Measurements from ENCODE around the gene ISCU. TPM values are rescaled to one million over a fixed set of nuclear protein-coding genes. Genes with fewer than 3 reads are reported as not detected.
A peak's percentile ranks its signal among the peaks of the same experiment; 100 is the strongest.

The ISCU gene
- polyA plus RNA-seq, 1 of the 3 experiments (the other 2 are of a cell fraction), result 165 TPM

DNA sequence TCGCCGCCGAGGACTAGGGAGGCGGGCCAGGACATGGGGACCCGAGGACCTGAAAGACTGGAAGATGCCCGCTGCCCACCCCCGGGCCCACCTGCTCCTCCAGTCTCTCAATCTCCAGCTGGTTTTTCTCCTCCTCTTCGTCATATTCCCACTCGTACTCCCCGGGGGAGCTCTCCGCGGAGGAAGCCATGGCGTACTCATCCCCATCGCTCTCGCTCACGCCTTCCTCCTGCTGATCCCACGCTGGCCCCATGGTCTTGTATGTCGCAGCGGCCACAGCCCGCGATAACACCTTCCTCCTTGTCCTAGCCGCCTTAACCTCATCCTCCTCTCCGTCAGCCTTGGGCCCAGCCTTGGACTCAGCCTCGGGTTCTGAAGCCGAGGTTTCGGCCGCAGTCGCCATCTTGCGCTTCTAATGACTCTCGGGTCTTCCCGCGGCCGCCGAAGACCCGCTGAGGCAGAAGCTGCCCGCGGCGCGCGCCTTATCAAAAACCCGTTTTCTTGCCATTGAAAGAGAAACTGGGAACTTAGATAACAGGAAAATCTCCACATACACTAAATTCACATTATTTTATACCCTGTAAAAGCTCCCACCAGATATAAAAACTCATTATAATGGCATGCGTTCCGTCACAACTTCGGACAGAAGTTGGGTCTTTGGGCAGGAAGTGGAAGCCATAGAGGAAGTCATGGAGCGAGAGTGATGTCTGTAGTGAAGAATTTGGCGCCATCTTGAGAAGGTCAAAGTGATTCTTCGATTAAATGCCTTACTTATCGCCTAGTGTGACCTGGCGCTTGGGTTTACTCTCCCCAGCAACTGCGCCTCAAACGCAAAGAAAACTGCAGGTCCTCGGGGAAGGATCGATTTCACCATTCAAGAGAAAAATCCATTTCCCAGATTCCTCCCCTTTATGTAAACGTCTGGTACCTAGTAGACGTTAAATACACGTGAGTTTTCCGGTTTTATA lies 1.4 kb upstream of the ISCU start, which contains the start of gene SART3 (continued):
- TF ChIP-seq EZH2phosphoT487 (IDR thresholded peaks at IDR 0.05; ENCODE audit: borderline replicate concordance, low read depth) (no peak), RXRA (IDR thresholded peaks at IDR 0.05; ENCODE audit: borderline replicate concordance, low read depth) (no peak), RCOR1 (IDR thresholded peaks at IDR 0.05; ENCODE audit: low read length) (0 out of 2 replicates have a peak, but pooled peaks have one; percentile 13), RFX5 (IDR thresholded peaks at IDR 0.05; ENCODE audit: low read length) (no peak), MEF2A (IDR thresholded peaks at IDR 0.05; ENCODE audit: borderline replicate concordance, low read depth) (no peak), NRF1 (IDR thresholded peaks at IDR 0.05; ENCODE audit: low read depth, low read length) (no peak), TAF1 (IDR thresholded peaks at IDR 0.05; ENCODE audit: borderline replicate concordance, low read depth, low read length) (peak; percentile 95), NFIC (IDR thresholded peaks at IDR 0.05; ENCODE audit: borderline replicate concordance) (no peak), SMC3 (IDR thresholded peaks at IDR 0.05; ENCODE audit: low read depth, low read length) (no peak)
- TF ChIP-seq, protein P1, sequence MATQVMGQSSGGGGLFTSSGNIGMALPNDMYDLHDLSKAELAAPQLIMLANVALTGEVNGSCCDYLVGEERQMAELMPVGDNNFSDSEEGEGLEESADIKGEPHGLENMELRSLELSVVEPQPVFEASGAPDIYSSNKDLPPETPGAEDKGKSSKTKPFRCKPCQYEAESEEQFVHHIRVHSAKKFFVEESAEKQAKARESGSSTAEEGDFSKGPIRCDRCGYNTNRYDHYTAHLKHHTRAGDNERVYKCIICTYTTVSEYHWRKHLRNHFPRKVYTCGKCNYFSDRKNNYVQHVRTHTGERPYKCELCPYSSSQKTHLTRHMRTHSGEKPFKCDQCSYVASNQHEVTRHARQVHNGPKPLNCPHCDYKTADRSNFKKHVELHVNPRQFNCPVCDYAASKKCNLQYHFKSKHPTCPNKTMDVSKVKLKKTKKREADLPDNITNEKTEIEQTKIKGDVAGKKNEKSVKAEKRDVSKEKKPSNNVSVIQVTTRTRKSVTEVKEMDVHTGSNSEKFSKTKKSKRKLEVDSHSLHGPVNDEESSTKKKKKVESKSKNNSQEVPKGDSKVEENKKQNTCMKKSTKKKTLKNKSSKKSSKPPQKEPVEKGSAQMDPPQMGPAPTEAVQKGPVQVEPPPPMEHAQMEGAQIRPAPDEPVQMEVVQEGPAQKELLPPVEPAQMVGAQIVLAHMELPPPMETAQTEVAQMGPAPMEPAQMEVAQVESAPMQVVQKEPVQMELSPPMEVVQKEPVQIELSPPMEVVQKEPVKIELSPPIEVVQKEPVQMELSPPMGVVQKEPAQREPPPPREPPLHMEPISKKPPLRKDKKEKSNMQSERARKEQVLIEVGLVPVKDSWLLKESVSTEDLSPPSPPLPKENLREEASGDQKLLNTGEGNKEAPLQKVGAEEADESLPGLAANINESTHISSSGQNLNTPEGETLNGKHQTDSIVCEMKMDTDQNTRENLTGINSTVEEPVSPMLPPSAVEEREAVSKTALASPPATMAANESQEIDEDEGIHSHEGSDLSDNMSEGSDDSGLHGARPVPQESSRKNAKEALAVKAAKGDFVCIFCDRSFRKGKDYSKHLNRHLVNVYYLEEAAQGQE (IDR thresholded peaks at IDR 0.05; ENCODE audit: low read depth, low read length), result 0 out of 2 replicates have a peak, but pooled peaks have one; percentile 14
- TF ChIP-seq, protein P2, sequence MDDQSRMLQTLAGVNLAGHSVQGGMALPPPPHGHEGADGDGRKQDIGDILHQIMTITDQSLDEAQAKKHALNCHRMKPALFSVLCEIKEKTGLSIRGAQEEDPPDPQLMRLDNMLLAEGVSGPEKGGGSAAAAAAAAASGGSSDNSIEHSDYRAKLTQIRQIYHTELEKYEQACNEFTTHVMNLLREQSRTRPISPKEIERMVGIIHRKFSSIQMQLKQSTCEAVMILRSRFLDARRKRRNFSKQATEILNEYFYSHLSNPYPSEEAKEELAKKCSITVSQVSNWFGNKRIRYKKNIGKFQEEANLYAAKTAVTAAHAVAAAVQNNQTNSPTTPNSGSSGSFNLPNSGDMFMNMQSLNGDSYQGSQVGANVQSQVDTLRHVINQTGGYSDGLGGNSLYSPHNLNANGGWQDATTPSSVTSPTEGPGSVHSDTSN (IDR thresholded peaks at IDR 0.05), result no peak
- TF ChIP-seq, protein P3, sequence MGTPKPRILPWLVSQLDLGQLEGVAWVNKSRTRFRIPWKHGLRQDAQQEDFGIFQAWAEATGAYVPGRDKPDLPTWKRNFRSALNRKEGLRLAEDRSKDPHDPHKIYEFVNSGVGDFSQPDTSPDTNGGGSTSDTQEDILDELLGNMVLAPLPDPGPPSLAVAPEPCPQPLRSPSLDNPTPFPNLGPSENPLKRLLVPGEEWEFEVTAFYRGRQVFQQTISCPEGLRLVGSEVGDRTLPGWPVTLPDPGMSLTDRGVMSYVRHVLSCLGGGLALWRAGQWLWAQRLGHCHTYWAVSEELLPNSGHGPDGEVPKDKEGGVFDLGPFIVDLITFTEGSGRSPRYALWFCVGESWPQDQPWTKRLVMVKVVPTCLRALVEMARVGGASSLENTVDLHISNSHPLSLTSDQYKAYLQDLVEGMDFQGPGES (IDR thresholded peaks at IDR 0.05; ENCODE audit: low read depth, low read length), result no peak
- TF ChIP-seq, protein P4, sequence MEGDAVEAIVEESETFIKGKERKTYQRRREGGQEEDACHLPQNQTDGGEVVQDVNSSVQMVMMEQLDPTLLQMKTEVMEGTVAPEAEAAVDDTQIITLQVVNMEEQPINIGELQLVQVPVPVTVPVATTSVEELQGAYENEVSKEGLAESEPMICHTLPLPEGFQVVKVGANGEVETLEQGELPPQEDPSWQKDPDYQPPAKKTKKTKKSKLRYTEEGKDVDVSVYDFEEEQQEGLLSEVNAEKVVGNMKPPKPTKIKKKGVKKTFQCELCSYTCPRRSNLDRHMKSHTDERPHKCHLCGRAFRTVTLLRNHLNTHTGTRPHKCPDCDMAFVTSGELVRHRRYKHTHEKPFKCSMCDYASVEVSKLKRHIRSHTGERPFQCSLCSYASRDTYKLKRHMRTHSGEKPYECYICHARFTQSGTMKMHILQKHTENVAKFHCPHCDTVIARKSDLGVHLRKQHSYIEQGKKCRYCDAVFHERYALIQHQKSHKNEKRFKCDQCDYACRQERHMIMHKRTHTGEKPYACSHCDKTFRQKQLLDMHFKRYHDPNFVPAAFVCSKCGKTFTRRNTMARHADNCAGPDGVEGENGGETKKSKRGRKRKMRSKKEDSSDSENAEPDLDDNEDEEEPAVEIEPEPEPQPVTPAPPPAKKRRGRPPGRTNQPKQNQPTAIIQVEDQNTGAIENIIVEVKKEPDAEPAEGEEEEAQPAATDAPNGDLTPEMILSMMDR (IDR thresholded peaks at IDR 0.05), result no peak

All from SK-N-SH (cell line).